DND-41 (cell line): ENCODE measurements around the gene DNAJB13.

Experiments used
- ATAC-seq: fragments of 200-7000 bp; cut with Tn5 transposase; 3 replicates; pipeline ENCODE4 v1.9.1; 2021; ENCODE audit warnings: low read depth; ENCODE audit not compliant: insufficient read depth
- DNase-seq: peaks from one replicate; pipeline ENCODE4 v3.0.0-alpha.2; 2020
- H2AFZ ChIP-seq: 2 replicates; pipeline ENCODE4 v1.6.0; 2012; ENCODE audit warnings: low read depth, low read length
- H3K27ac ChIP-seq: 2 replicates; pipeline ENCODE4 v1.5.1; 2012; ENCODE audit warnings: low read length, inconsistent platforms
- H3K27me3 ChIP-seq: fragments of 200-600 bp; sonication (generic); 2 replicates; pipeline ENCODE4 v1.6.0; 2012; ENCODE audit warnings: low read length, mild to moderate bottlenecking, inconsistent platforms; ENCODE audit not compliant: insufficient read depth, poor library complexity
- H3K36me3 ChIP-seq: 2 replicates; pipeline ENCODE4 v1.5.1; 2012; ENCODE audit warnings: low read length, inconsistent platforms; ENCODE audit not compliant: insufficient read depth
- H3K4me1 ChIP-seq: 2 replicates; pipeline ENCODE4 v1.5.1; 2012; ENCODE audit warnings: mild to moderate bottlenecking, low read length; ENCODE audit not compliant: insufficient read depth
- H3K4me2 ChIP-seq: 2 replicates; pipeline ENCODE4 v1.6.0; 2012; ENCODE audit warnings: mild to moderate bottlenecking, moderate library complexity, low read length, inconsistent platforms; ENCODE audit not compliant: insufficient read depth
- H3K4me3 ChIP-seq, 2 experiments: fragments of 200-600 bp in 1 of 2; shearing (Covaris generic) in 1 of 2; 2 replicates each; pipeline ENCODE4 v1.5.1; 2012 to 2016; ENCODE audit warnings: inconsistent platforms in 2 of 2, low read length in 2 of 2, mild to moderate bottlenecking in 2 of 2, low read depth in 1 of 2, moderate library complexity in 1 of 2
- H3K79me2 ChIP-seq: 2 replicates; pipeline ENCODE4 v1.6.0; 2012; ENCODE audit warnings: low read length, inconsistent platforms; ENCODE audit not compliant: insufficient read depth
- H3K9ac ChIP-seq: 2 replicates; pipeline ENCODE4 v1.6.0; 2012; ENCODE audit warnings: low read depth, mild to moderate bottlenecking, inconsistent platforms, low read length, moderate library complexity
- H3K9me3 ChIP-seq: 2 replicates; pipeline ENCODE4 v1.5.1; 2012; ENCODE audit warnings: low read length, moderate library complexity, mild to moderate bottlenecking, inconsistent platforms; ENCODE audit not compliant: insufficient read depth, severe bottlenecking
- H4K20me1 ChIP-seq: 2 replicates; pipeline ENCODE4 v1.6.0; 2012; ENCODE audit warnings: low read length; ENCODE audit not compliant: insufficient read depth
- EZH2 ChIP-seq: IDR thresholded peaks from 3 replicates; pipeline ENCODE4 v1.6.1; 2012; ENCODE audit warnings: borderline replicate concordance, low read depth, mild to moderate bottlenecking, moderate library complexity, low read length, inconsistent platforms; ENCODE audit not compliant: severe bottlenecking
- TF ChIP-seq, protein P1 (sequence below): IDR thresholded peaks from 2 replicates; pipeline ENCODE4 v1.5.1; 2012; ENCODE audit warnings: borderline replicate concordance, low read length, moderate library complexity, mild to moderate bottlenecking; ENCODE audit not compliant: poor library complexity, severe bottlenecking; ENCODE audit errors: extremely low read depth

DNAJB13 gene

DNA sequence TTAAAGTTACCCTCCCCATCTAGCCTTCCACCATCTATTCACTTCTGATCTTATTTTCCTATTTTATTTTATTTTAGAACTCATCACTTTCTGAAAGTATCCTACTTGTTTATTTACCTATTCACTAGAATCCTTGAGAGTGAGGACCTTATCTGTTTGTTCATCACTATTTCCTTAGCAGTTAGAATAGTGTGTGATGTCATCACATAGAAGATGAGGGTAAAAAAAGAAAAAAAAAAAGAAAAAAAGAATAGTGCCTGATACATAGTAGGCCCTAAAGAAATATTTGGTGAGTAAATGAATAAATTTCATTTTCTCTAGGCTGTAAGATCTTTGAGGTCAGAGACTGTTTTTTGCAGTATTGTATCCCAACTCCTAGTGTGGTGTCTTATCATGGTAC is 37.4 kb upstream of the DNAJB13 start:
- TF ChIP-seq, protein P1, sequence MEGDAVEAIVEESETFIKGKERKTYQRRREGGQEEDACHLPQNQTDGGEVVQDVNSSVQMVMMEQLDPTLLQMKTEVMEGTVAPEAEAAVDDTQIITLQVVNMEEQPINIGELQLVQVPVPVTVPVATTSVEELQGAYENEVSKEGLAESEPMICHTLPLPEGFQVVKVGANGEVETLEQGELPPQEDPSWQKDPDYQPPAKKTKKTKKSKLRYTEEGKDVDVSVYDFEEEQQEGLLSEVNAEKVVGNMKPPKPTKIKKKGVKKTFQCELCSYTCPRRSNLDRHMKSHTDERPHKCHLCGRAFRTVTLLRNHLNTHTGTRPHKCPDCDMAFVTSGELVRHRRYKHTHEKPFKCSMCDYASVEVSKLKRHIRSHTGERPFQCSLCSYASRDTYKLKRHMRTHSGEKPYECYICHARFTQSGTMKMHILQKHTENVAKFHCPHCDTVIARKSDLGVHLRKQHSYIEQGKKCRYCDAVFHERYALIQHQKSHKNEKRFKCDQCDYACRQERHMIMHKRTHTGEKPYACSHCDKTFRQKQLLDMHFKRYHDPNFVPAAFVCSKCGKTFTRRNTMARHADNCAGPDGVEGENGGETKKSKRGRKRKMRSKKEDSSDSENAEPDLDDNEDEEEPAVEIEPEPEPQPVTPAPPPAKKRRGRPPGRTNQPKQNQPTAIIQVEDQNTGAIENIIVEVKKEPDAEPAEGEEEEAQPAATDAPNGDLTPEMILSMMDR, result no peak
- no peak for TF ChIP-seq EZH2

DNA sequence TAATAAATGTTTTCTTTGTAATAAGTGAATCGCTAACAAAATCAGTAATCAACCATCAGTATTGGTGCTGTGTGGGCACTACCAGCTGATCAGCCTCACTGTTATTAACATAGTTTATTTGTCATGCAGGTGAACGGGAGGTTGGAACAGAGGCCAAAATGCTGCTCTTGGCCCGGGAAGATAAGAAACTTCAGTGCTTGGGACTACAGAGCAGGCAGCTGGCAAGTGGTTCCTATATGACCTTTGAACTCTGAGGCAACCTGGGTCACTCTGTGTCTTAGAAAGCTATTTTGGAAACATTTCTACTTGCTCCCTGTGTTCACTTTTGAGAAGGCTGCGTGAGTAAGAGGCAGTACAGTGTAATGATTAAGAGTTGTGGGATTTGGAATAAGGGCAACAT is 36.5 kb upstream of the DNAJB13 start:
- ATAC-seq (no peak), DNase-seq (no peak)
- H3K27ac ChIP-seq, result no peak overlapping the region
- H3K27me3 ChIP-seq, result no peaks in the 10 kb centered on the region
- H3K36me3 ChIP-seq, result peaks cover 47% of the 10 kb centered on the region
- no peaks in the 10 kb centered on the region for H3K4me1 ChIP-seq
- no peak overlapping the region for H3K4me2 ChIP-seq
- no peak overlapping the region for H3K4me3 ChIP-seq
- TF ChIP-seq, protein P1, result no peak
- no peaks in the 10 kb centered on the region for H4K20me1 ChIP-seq
- no peaks in the 10 kb centered on the region for H3K79me2 ChIP-seq
- no peak overlapping the region for H3K9ac ChIP-seq
- H2AFZ ChIP-seq, result no peak overlapping the region
- no peaks in the 10 kb centered on the region for H3K9me3 ChIP-seq

More for the DNA sequence above, 37.4 kb upstream of the DNAJB13 start:
- Histone ChIP-seq H3K36me3 (peaks cover 39% of the 10 kb centered on the region; the same call in 1 of the 2 replicates), H2AFZ (no peak overlapping the region), H3K79me2 (no peaks in the 10 kb centered on the region), H3K4me1 (no peaks in the 10 kb centered on the region), H3K4me3 (no peak overlapping the region), H3K27ac (no peak overlapping the region), H3K4me2 (no peak overlapping the region), H3K9ac (no peak overlapping the region), H4K20me1 (no peaks in the 10 kb centered on the region), H3K27me3 (no peaks in the 10 kb centered on the region), H3K9me3 (no peaks in the 10 kb centered on the region)
- DNase-seq, result no peak
- no peak for ATAC-seq

DNA sequence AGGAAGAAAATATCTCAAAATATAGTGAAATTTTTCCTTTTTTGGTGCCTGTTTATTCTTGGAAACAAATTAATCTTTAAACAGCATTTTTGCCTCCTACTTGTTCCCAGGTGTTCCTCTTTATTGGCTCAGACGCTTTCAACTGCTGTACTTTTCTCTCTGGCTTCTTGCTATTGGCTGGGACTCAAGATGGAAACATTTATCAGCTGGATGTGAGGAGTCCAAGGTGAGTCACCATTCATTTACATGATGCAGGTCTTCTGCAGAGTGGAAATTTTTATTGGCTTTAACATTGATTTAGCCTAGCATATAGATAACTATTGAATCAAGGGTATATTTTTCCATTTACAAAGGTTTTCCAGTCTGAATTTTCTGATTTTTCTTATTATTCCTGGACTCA is 34.4 kb upstream of the DNAJB13 start:
- Histone ChIP-seq H3K27ac (no peak overlapping the region), H3K4me3 (no peak overlapping the region), H4K20me1 (no peaks in the 10 kb centered on the region), H2AFZ (no peak overlapping the region), H3K27me3 (no peaks in the 10 kb centered on the region), H3K4me1 (no peaks in the 10 kb centered on the region), H3K9ac (no peak overlapping the region), H3K9me3 (no peaks in the 10 kb centered on the region), H3K79me2 (no peaks in the 10 kb centered on the region), H3K4me2 (no peak overlapping the region), H3K36me3 (peaks cover 43% of the 10 kb centered on the region)
- ATAC-seq, result no peak
- TF ChIP-seq EZH2, result no peak
- TF ChIP-seq, protein P1, result no peak
- DNase-seq, result no peak

DNA sequence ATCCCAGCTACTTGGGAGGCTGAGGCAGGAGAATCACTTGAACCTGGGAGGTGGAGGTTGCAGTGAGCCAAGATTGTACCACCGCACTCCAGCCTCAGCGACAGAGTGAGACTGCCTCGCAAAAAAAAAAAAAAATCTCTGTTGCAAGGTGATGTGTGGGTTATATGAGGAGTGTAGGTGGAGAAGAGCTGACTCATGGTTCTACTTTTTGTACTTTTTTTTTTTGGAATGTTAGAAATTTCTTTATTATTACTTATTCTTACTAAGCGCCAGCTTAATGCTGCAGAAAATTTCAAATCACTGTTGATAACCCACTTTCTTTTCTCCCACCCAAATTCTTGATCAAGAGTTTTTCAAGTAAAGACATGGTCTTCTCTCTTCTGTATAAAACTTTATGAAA is 29.6 kb upstream of the DNAJB13 start:
- no peak for ATAC-seq
- peaks cover 29% of the 10 kb centered on the region for H3K36me3 ChIP-seq
- TF ChIP-seq, protein P1, result no peak

More for the DNA sequence above, 29.6 kb upstream of the DNAJB13 start:
- Histone ChIP-seq H3K9me3 (no peaks in the 10 kb centered on the region), H3K27me3 (no peaks in the 10 kb centered on the region), H4K20me1 (no peaks in the 10 kb centered on the region), H2AFZ (no peak overlapping the region), H3K4me3 (no peak overlapping the region), H3K4me1 (no peaks in the 10 kb centered on the region), H3K9ac (no peak overlapping the region), H3K27ac (no peak overlapping the region), H3K79me2 (no peaks in the 10 kb centered on the region), H3K4me2 (no peak overlapping the region)
- no peak for DNase-seq
